ENCODE data around the gene VKORC1. TPM values are rescaled to one million over a fixed set of nuclear protein-coding genes. Genes with fewer than 3 reads are reported as not detected.

Gene VKORC1
- total and polyA plus RNA-seq, 2 experiments from 2014 or later, result 105 to 195 TPM

DNA sequence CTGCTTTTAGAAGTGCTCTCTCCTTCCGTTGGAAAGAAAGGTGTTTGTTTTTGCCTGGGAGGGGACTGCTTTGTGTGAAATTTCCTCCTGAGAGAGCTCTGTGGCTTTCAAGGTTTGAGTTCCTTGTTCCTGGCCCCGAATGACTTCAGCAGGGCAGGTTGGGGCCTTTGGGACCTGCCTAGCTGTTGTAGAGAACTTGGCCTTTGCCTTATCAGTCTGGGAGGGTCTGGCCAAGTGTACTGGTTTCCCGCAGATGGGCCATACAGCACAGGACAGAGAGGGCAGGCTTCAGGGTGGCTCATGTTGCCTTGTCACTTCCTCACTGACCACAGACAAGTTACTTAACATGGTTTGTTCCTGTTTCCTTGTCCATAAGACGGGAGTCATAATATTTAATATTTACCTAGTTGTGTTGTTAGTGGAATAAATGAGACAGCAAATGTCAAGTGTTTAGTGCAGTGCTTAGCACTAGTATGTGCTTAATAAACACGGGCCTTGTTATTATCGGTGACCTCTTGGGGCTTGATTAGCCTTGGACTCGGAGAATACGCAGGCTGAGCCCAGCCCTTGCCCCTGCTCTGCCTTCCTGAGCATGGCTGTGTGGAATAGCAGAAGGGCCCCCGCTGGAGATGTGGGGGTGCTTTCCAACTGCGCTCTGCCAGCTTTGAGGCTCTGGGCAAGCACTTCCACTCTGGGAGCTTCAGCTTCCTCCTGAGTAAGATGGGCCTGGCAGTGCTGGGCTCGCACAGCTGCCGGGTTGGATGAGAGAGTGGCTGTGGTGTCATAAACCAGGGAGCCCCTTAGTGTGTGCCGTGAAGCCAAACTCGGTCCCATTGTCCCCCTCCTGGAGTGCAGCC is 34.3 kb upstream of the VKORC1 start:
- H3K79me2 ChIP-seq, result peaks cover 11% of the 10 kb centered on the region
- no peaks in the 10 kb centered on the region for H3K36me3 ChIP-seq (replicated peaks; ENCODE audit: insufficient read depth, low read depth)
- H4K20me1 ChIP-seq (ENCODE audit: insufficient read depth, poor library complexity, severe bottlenecking), result peaks cover 1% of the 10 kb centered on the region
- H3K9me3 ChIP-seq (ENCODE audit: low read depth), result no peaks in the 10 kb centered on the region
- no peak overlapping the region for H3K4me3 ChIP-seq
- WGBS (ENCODE audit: low lambda C conversion rate, missing lambda C conversion rate), result 79% methylated on average over 14 of the region's 14 CpGs
- H3K4me2 ChIP-seq, result peak overlapping the region; percentile 12
- DNase-seq (ENCODE audit: low spot score), result peak; percentile 41
- peaks cover 52% of the 10 kb centered on the region for H3K4me1 ChIP-seq (ENCODE audit: insufficient read depth)
- H3K9me2 ChIP-seq (replicated peaks; ENCODE audit: insufficient read depth), result no peaks in the 10 kb centered on the region
- H3K27ac ChIP-seq, result peak overlapping the region; percentile 98
- TF ChIP-seq EZH2phosphoT487 (IDR thresholded peaks at IDR 0.05; ENCODE audit: low read depth, severe bottlenecking, unreplicated experiment) (no peak), EZH2 (IDR thresholded peaks at IDR 0.05; ENCODE audit: borderline replicate concordance) (no peak)
- TF ChIP-seq, protein P1, sequence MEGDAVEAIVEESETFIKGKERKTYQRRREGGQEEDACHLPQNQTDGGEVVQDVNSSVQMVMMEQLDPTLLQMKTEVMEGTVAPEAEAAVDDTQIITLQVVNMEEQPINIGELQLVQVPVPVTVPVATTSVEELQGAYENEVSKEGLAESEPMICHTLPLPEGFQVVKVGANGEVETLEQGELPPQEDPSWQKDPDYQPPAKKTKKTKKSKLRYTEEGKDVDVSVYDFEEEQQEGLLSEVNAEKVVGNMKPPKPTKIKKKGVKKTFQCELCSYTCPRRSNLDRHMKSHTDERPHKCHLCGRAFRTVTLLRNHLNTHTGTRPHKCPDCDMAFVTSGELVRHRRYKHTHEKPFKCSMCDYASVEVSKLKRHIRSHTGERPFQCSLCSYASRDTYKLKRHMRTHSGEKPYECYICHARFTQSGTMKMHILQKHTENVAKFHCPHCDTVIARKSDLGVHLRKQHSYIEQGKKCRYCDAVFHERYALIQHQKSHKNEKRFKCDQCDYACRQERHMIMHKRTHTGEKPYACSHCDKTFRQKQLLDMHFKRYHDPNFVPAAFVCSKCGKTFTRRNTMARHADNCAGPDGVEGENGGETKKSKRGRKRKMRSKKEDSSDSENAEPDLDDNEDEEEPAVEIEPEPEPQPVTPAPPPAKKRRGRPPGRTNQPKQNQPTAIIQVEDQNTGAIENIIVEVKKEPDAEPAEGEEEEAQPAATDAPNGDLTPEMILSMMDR (IDR thresholded peaks at IDR 0.05; ENCODE audit: poor library complexity), result no peak
- H3K27me3 ChIP-seq, result no peaks in the 10 kb centered on the region
- no peak overlapping the region for H2AFZ ChIP-seq

DNA sequence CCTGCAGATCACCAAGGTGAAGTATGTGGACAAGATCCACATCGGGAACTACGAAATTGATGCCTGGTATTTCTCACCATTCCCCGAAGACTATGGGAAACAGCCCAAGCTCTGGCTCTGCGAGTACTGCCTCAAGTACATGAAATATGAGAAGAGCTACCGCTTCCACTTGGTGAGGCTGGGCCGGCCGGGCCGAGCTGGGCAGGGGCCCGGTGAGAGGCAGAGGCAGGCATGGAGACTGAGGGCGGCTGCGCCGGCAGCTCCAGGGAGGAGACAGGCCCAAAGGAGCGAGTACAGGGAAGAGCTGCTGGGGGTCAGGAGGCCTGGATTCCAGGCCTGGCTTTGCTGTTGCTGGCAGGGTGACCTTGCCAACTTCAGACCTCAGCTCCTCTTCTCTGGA is 32.6 kb upstream of the VKORC1 start:
- Histone ChIP-seq H3K4me1 (ENCODE audit: insufficient read depth) (peaks cover 36% of the 10 kb centered on the region), H3K4me2 (no peak overlapping the region), H3K27ac (peak overlapping the region; percentile 98), H4K20me1 (ENCODE audit: insufficient read depth, poor library complexity, severe bottlenecking) (no peaks in the 10 kb centered on the region), H3K36me3 (replicated peaks; ENCODE audit: insufficient read depth, low read depth) (no peaks in the 10 kb centered on the region), H3K27me3 (no peaks in the 10 kb centered on the region), H3K9me3 (ENCODE audit: low read depth) (no peaks in the 10 kb centered on the region), H3K9me2 (replicated peaks; ENCODE audit: insufficient read depth) (no peaks in the 10 kb centered on the region), H3K4me3 (no peak overlapping the region), H3K79me2 (no peaks in the 10 kb centered on the region), H2AFZ (no peak overlapping the region)
- TF ChIP-seq EZH2 (IDR thresholded peaks at IDR 0.05; ENCODE audit: borderline replicate concordance), result no peak
- TF ChIP-seq EZH2phosphoT487 (IDR thresholded peaks at IDR 0.05; ENCODE audit: low read depth, severe bottlenecking, unreplicated experiment), result no peak
- peak; percentile 8 for DNase-seq (ENCODE audit: low spot score)
- WGBS (ENCODE audit: low lambda C conversion rate, missing lambda C conversion rate), result 84% methylated on average over 13 of the region's 13 CpGs

DNA sequence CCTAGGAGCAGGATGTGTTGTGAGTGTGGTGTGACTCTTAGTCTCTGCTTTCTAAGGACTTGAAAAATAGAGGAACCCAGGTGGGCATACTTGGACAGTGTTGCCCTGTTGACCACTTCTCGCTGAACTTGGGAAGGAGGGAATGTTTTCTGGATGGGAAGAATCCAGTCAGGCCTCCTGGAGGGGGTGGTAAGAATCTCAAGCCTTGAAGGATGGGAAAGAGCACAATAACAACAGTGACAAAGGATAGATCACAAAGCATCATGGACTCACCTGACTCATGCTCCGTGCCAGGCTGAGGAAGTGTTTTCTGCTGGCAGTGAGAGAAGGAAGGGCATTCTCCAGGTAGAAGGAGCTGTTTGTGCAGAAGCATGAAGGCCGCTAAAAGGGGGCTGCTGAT is 31.2 kb upstream of the VKORC1 start:
- Histone ChIP-seq H3K36me3 (replicated peaks; ENCODE audit: insufficient read depth, low read depth) (no peaks in the 10 kb centered on the region), H3K9me3 (ENCODE audit: low read depth) (no peaks in the 10 kb centered on the region), H3K9me2 (replicated peaks; ENCODE audit: insufficient read depth) (no peaks in the 10 kb centered on the region), H3K4me1 (ENCODE audit: insufficient read depth) (peaks cover 23% of the 10 kb centered on the region), H3K79me2 (no peaks in the 10 kb centered on the region), H2AFZ (no peak overlapping the region), H3K4me3 (no peak overlapping the region), H3K4me2 (no peak overlapping the region), H3K27me3 (no peaks in the 10 kb centered on the region), H4K20me1 (ENCODE audit: insufficient read depth, poor library complexity, severe bottlenecking) (no peaks in the 10 kb centered on the region), H3K27ac (no peak overlapping the region)
- TF ChIP-seq EZH2phosphoT487 (IDR thresholded peaks at IDR 0.05; ENCODE audit: low read depth, severe bottlenecking, unreplicated experiment) (no peak), EZH2 (IDR thresholded peaks at IDR 0.05; ENCODE audit: borderline replicate concordance) (no peak)
- TF ChIP-seq, protein P1 (IDR thresholded peaks at IDR 0.05; ENCODE audit: poor library complexity), result no peak
- DNase-seq (ENCODE audit: low spot score), result no peak
- 94% methylated on average over 3 of the region's 3 CpGs for WGBS (ENCODE audit: low lambda C conversion rate, missing lambda C conversion rate)

DNA sequence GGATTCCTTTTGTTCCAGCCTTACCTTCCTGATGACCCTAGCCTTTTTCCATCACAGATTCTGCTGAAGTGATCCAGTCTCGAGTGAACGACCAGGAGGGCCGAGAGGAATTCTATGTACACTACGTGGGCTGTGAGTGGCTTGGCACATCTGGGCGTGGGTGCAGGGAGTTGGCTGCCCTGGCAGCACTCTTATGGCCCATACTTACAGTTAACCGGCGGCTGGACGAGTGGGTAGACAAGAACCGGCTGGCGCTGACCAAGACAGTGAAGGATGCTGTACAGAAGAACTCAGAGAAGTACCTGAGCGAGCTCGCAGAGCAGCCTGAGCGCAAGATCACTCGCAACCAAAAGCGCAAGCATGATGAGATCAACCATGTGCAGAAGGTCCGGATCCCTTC is 25.5 kb upstream of the VKORC1 start:
- no peaks in the 10 kb centered on the region for H3K36me3 ChIP-seq (replicated peaks; ENCODE audit: insufficient read depth, low read depth)
- H3K9me3 ChIP-seq (ENCODE audit: low read depth), result no peaks in the 10 kb centered on the region
- DNase-seq (ENCODE audit: low spot score), result peak; percentile 3
- no peak overlapping the region for H3K4me2 ChIP-seq
- 98% methylated on average over 16 of the region's 16 CpGs for WGBS (ENCODE audit: low lambda C conversion rate, missing lambda C conversion rate)
- peaks cover 6% of the 10 kb centered on the region for H3K4me1 ChIP-seq (ENCODE audit: insufficient read depth)
- no peaks in the 10 kb centered on the region for H4K20me1 ChIP-seq (ENCODE audit: insufficient read depth, poor library complexity, severe bottlenecking)
- no peak overlapping the region for H3K4me3 ChIP-seq
- no peak overlapping the region for H3K27ac ChIP-seq
- peaks cover 29% of the 10 kb centered on the region for H3K79me2 ChIP-seq
- no peaks in the 10 kb centered on the region for H3K27me3 ChIP-seq
- no peak overlapping the region for H2AFZ ChIP-seq
- no peaks in the 10 kb centered on the region for H3K9me2 ChIP-seq (replicated peaks; ENCODE audit: insufficient read depth)
- TF ChIP-seq EZH2phosphoT487 (IDR thresholded peaks at IDR 0.05; ENCODE audit: low read depth, severe bottlenecking, unreplicated experiment) (no peak), EZH2 (IDR thresholded peaks at IDR 0.05; ENCODE audit: borderline replicate concordance) (no peak)
- TF ChIP-seq, protein P1 (IDR thresholded peaks at IDR 0.05; ENCODE audit: poor library complexity), result no peak
